HG03469 (cell line): ENCODE measurements around the gene SSB.
"Not testable (repeated sequence)": the region's sequence is repeated elsewhere in the genome, so short reads cannot be mapped to it uniquely, and the experiment has no call there.

Source experiments
- ATAC-seq: cut with Tn5 transposase; IDR thresholded peaks from one replicate; pipeline ENCODE4 v1.9.1; 2021; ENCODE audit warnings: mild to moderate bottlenecking, moderate library complexity, moderate number of reproducible peaks; ENCODE audit not compliant: unreplicated experiment

SSB gene

GRCh38 chr2:169828141-169828811, 29.6 kb downstream of the SSB start:
- no peak for ATAC-seq

GRCh38 chr2:169834401-169834800, 35.7 kb downstream of the SSB start:
- ATAC-seq: no peak

GRCh38 chr2:169838743-169839489, 40.2 kb downstream of the SSB start:
- no peak for ATAC-seq

- ATAC-seq: no peak
These were observed 41.5 kb downstream of the SSB start for GRCh38 chr2:169839954-169840746.

GRCh38 chr2:169840747-169841142, 42.1 kb downstream of the SSB start:
- ATAC-seq: no peak

GRCh38 chr2:169841625-169842024, 43.0 kb downstream of the SSB start:
- not testable (repeated sequence) for ATAC-seq

- no peak for ATAC-seq
These were observed 46.3 kb downstream of the SSB start for GRCh38 chr2:169845016-169845415.

GRCh38 chr2:169848959-169849693, 50.5 kb downstream of the SSB start:
- ATAC-seq: not testable (repeated sequence)

GRCh38 chr2:169849710-169850109, 51.0 kb downstream of the SSB start:
- no peak for ATAC-seq

GRCh38 chr2:169853041-169853668, 54.5 kb downstream of the SSB start:
- no peak for ATAC-seq

GRCh38 chr2:169855281-169856258, 56.9 kb downstream of the SSB start:
- not testable (repeated sequence) for ATAC-seq

GRCh38 chr2:169859423-169859822, 60.8 kb downstream of the SSB start:
- no peak for ATAC-seq

- no peak for ATAC-seq
These were observed 61.5 kb downstream of the SSB start for GRCh38 chr2:169860149-169860548.
